ENCODE measurements around the gene TMEM151B. TPM values are rescaled to one million over a fixed set of nuclear protein-coding genes. Genes with fewer than 3 reads are reported as not detected.
"Not testable (repeated sequence)": the region's sequence is repeated elsewhere in the genome, so short reads cannot be mapped to it uniquely, and the experiment has no call there.

The TMEM151B gene
- total RNA-seq, 1 donor from 2014 or later = not detected

- intact Hi-C loops (cut with micrococcal nuclease) = not testable (repeated sequence)
These were observed 38.8 kb upstream of the TMEM151B start for GRCh38 chr6:44231426-44231825.

GRCh38 chr6:44232676-44233566 lies 37.3 kb upstream of the TMEM151B start:
- intact Hi-C loops (cut with micrococcal nuclease) = no loop called here

DNA sequence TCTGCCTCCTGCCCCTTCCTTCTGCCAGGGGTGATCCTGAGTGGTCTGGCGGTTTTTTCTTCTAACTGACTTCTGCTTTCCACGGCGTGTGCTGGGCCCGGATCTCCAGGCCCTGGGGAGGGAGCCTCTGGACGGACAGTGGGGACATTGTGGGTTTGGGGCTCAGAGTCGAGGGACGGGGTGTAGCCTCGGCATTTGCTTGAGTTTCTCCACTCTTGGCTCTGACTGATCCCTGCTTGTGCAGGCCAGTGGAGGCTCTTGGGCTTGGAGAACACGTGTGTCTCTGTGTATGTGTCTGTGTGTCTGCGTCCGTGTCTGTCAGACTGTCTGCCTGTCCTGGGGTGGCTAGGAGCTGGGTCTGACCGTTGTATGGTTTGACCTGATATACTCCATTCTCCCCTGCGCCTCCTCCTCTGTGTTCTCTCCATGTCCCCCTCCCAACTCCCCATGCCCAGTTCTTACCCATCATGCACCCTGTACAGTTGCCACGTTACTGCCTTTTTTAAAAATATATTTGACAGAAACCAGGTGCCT lies 36.6 kb upstream of the TMEM151B start:
- intact Hi-C loops (cut with micrococcal nuclease) = no loop called here

DNA sequence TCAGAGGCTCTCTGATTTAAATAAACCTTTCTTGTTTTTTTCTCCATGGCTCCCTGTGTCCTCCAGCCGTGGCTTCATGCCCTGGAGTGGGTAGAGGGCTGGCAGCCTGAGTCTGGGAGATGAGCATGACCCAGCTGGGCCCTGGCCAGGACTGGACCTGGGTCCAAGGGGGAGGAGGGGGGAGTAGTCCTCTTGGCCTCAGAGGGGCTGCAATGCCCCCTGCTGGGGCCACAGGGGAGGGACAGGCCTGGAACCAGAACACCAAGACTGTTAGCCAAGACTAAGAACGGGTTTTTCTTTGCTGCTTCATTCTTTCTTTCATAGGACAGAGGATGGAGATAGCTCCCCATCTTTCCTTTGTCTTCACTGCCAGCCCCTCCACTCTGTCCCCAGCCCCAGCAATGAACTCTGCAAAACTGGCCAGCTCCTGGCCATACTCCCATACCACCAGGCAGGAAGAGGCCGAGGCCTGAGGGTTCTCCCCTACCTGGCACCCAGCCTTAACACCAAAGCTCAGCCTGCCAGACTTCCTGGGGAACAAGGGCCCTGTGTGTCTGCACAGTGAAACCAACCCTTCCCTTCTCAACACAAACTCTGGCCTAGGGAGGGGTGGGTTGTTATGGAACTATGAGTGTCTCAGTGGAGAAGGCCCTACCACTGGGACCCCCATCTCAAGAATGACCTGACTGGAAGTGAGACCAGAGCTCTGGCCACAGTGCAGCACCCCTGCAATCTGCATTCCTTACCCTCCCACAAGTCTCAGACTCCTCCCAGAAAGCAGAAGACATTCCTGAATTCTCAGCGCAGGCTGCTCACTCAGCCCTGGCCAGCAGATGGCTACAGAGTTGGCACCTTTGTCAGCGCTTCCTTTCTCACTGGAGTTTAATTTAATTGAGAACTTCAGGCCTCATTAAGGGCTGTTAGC lies 35.9 kb upstream of the TMEM151B start:
- intact Hi-C loops (cut with micrococcal nuclease) = no loop called here

- intact Hi-C loops (cut with micrococcal nuclease) = no loop called here
These were observed 35.0 kb upstream of the TMEM151B start for GRCh38 chr6:44235269-44235668.

- intact Hi-C loops (cut with micrococcal nuclease) = no loop called here
These were observed 34.2 kb upstream of the TMEM151B start for GRCh38 chr6:44235891-44236516.

- intact Hi-C loops (cut with micrococcal nuclease) = loop anchor here (1.0 kb wide), 4 partner anchors 9 to 141 kb away; no protein-coding TSS in a partner anchor
These were observed 33.0 kb upstream of the TMEM151B start for GRCh38 chr6:44237021-44237812.

- intact Hi-C loops (cut with micrococcal nuclease) = loop anchor here (1.0 kb wide), 4 partner anchors 8 to 142 kb away; no protein-coding TSS in a partner anchor
These were observed 32.3 kb upstream of the TMEM151B start for GRCh38 chr6:44237813-44238433.

DNA sequence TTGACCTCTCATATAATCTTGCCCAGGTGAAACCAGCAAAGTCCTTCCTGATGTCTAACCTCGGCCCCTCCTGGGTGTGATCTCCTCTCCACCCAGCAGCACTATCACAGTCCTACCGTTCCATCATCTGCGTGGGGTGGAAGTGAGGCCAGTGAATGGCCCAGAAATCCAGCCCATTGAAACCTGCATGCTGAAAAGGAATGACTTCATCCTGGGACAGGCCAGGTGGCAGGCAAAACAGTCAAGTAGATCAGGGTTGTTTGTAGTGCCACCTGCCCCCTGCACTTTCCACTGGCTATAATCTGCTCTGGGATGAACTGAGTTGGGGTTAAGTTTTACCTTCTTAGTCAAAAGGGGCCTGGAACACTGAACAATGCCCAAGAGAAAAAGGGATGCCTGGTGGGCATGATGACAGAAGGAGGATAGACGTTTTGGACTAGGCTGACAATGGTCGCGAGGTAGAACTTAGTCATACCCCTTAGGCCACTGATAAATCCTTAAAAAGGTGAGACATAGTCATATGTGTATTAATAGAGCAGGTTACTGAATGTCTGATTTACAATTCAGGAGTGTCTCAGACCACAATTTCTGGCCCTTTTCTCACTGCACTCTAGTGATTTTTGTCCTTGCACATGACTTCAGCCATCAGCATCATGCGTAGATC lies 31.4 kb upstream of the TMEM151B start:
- intact Hi-C loops (cut with micrococcal nuclease) = no loop called here

GRCh38 chr6:44243345-44243744 lies 26.9 kb upstream of the TMEM151B start:
- intact Hi-C loops (cut with micrococcal nuclease) = loop anchor here (10.0 kb wide), 1 partner anchor 1189 kb away; the partner anchor contains the start of genes CUL7, KLC4 and MRPL2

GRCh38 chr6:44245391-44245911 lies 24.8 kb upstream of the TMEM151B start:
- intact Hi-C loops (cut with micrococcal nuclease) = loop anchor here (5.0 to 10.0 kb wide), 3 partner anchors 668 to 1191 kb away; partner anchors contain the start of genes CUL7, KLC4, MRPL2 and POLH

GRCh38 chr6:44245912-44246662 lies 24.2 kb upstream of the TMEM151B start:
- intact Hi-C loops (cut with micrococcal nuclease) = loop anchor here (1.0 to 10.0 kb wide), 8 partner anchors 9 to 1191 kb away; partner anchors contain the start of genes AARS2, CDC5L, CUL7 and KLC4

DNA sequence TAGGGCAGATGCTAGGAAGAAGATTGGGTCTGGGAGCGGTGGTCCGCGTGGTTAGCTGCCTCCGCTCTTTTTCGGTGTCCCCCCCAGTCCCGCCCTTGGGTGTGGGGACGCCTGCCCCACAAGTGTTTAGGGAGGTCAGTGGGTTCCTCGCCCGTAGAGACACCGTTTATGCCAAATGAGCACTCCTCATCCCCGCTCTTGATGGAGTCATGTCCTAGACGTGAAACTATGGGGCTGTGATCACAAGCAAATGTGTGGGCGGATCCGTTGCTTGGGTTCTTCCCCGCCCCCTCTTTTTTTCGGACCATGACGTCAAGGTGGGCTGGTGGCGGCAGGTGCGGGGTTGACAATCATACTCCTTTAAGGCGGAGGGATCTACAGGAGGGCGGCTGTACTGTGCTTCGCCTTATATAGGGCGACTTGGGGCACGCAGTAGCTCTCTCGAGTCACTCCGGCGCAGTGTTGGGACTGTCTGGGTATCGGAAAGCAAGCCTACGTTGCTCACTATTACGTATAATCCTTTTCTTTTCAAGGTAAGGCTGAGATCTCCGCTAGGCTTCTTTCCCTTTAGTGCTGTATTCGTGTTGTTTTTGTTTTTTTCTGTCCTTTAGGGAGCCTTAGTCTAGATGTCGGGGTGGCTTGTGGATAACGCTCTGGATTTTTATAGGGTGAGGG lies 23.4 kb upstream of the TMEM151B start, which contains the start of gene HSP90AB1:
TSS of gene HSP90AB1 (plus strand) at position 439 of the 675 bp plus-strand sequence. CDS start 1,529 bp downstream, outside the sequence.
- intact Hi-C loops (cut with micrococcal nuclease) = loop anchor here (1.0 to 10.0 kb wide), 12 partner anchors 9 to 1192 kb away; partner anchors contain the start of genes AARS2, CDC5L, CUL7 and GTPBP2

DNA sequence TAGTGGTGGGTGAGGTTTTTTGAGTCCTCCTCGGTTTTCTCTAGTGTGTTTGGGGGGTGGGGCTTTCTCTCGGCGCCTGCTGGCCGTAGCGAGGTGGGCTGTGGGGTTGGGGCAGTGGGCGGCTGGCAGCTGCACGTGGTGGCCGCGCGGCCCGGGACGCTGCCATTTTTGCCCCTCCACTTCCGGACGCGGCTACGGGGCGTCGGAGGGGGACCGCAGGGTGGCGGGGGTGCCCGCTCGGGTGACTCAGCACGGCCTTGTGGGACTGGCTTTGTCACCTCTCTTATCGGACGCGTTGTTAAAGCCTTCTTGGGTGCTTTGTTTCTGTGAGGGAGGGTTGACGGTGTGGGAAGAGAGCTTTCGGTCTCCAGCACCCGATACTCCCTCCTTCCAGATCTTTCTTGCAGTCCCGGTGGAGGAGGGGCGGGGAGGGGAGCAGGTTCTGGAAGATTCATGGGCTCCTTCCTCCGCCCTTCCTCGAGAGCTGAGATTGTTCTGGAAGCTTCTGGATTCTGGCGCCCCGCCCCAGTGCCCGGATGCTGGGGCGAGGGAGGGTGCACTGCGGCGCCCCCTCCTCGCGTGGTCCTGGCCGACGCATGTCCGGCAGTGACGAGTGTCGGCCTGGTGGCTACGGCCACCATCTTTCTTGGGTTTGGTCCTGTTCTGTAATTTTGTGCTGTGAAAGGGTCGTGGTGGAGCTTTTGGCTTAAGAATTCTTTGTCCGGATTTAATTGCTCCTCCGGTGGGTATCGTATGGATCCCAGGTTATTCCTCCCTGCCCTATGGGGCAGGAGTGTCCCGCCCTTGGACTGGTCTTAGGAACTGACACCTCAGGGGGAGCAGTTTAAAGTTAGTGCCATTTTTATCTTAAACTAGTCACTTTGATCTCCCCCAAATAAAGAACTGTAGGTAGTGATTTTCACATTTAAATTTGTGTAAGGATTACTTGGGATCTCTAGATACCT lies 22.6 kb upstream of the TMEM151B start:
- intact Hi-C loops (cut with micrococcal nuclease) = loop anchor here (1.0 to 10.0 kb wide), 9 partner anchors 10 to 1193 kb away; partner anchors contain the start of genes CDC5L, CUL7, GTPBP2 and KLC4

DNA sequence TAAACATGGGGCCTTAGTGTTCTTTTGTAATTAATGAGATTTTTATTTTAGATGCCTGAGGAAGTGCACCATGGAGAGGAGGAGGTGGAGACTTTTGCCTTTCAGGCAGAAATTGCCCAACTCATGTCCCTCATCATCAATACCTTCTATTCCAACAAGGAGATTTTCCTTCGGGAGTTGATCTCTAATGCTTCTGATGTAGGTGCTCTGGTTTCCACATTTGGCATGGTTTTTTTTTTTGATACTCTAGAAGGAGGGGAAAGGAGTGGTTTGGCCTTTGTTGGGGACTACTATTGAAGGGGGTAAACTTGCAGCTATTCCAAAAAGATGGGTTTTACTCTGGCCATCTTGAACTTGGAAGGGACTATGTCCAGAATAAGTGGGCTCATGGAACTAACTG lies 21.7 kb upstream of the TMEM151B start:
- intact Hi-C loops (cut with micrococcal nuclease) = loop anchor here (5.0 to 10.0 kb wide), 3 partner anchors 671 to 1194 kb away; partner anchors contain the start of genes CUL7, KLC4, MRPL2 and POLH
